K562 (cell line): Measurements from ENCODE around the gene CHCT1. TPM values are rescaled to one million over a fixed set of nuclear protein-coding genes. Genes with fewer than 3 reads are reported as not detected.
A peak's percentile ranks its signal among the peaks of the same experiment; 100 is the strongest.

Source experiments
- ATAC-seq: fragments of 200-7000 bp; cut with Tn5 transposase; 3 replicates; pipeline ENCODE4 v1.9.1; 2020; ENCODE audit warnings: moderate library complexity
- BruUV-seq: library from RNA; stranded (reverse); fragments of 400-500 nt; replicated peaks from 2 replicates; lab custom pipeline; 2021; lab: Mats Ljungman, UMichigan
- CTCF ChIA-PET: fragments of 300-600 bp; formaldehyde crosslinking; extraction: SDS; loops from one replicate; lab custom pipeline; 2021; ENCODE audit warnings: low intra/inter-chr PET ratio; lab: Yijun Ruan, JAX
- POLR2A ChIA-PET: fragments of 300-600, 350-650 bp; sonication (Branson Sonifier 250); formaldehyde crosslinking; extraction: SDS; loops from one replicate; lab custom pipeline; 2021; ENCODE audit warnings: antibody characterized with exemption, inconsistent platforms; lab: Yijun Ruan, JAX
- DNase-seq, 4 experiments: peaks; one replicate each; pipeline versions ENCODE4 v3.0.0 to v3.0.0-alpha.2; 2011 to 2018; ENCODE audit warnings: low spot score in 3 of 4, mixed read lengths in 3 of 4; ENCODE audit errors: extremely low read depth in 1 of 4
- FAIRE-seq: peaks from 2 replicates; lab custom pipeline; 2011; peaks lifted over from hg19 to GRCh38; lab: Jason Lieb, UNC
- H2AFZ ChIP-seq: 2 replicates; pipeline ENCODE4 v1.6.0; 2011; ENCODE audit warnings: low read depth, low read length, control low read depth, inconsistent platforms
- H3K27ac ChIP-seq: fragments of 200-600 bp; 3 replicates; pipeline ENCODE4 v1.8.0; 2011; ENCODE audit warnings: low read depth, mild to moderate bottlenecking, control low read depth, inconsistent platforms, low read length, moderate library complexity, mixed read lengths; ENCODE audit errors: extremely low read depth
- H3K27me3 ChIP-seq, 2 experiments: fragments of 300-600 bp in 1 of 2; 2 replicates in 1 of 2; 3 replicates in 1 of 2; pipeline versions ENCODE4 v1.6.0 to v1.8.0; 2011; ENCODE audit warnings: inconsistent platforms in 2 of 2, low read length in 2 of 2, mild to moderate bottlenecking in 1 of 2, mixed read lengths in 1 of 2, moderate library complexity in 1 of 2; ENCODE audit not compliant: control insufficient read depth in 2 of 2, insufficient read depth in 2 of 2
- H3K36me3 ChIP-seq: fragments of 300-600 bp; 3 replicates; pipeline ENCODE4 v1.8.0; 2011; ENCODE audit warnings: mild to moderate bottlenecking, low read length, inconsistent platforms; ENCODE audit not compliant: control insufficient read depth, insufficient read depth
- H3K4me1 ChIP-seq, 2 experiments: fragments of 200-600 bp in 1 of 2; replicated peaks in 1 of 2; 2 replicates in 1 of 2; 3 replicates in 1 of 2; pipeline versions ENCODE4 v1.5.1 to v1.8.0; 2011; ENCODE audit warnings: inconsistent platforms in 2 of 2, low read length in 2 of 2, mild to moderate bottlenecking in 1 of 2, mixed read lengths in 1 of 2, moderate library complexity in 1 of 2; ENCODE audit not compliant: control insufficient read depth in 2 of 2, insufficient read depth in 2 of 2
- H3K4me2 ChIP-seq: 2 replicates; pipeline ENCODE4 v1.6.1; 2011; ENCODE audit warnings: low read length, control low read depth, inconsistent platforms, mixed read lengths; ENCODE audit not compliant: insufficient read depth
- H3K4me3 ChIP-seq: fragments of 200-600 bp; sonication (generic), shearing (Covaris generic); 2 replicates; pipeline ENCODE4 v1.5.1; 2016; ENCODE audit warnings: control low read depth, inconsistent platforms
- H3K79me2 ChIP-seq: fragments of 200-600 bp; 3 replicates; pipeline ENCODE4 v1.8.0; 2011; ENCODE audit warnings: low read length, inconsistent platforms; ENCODE audit not compliant: control insufficient read depth, insufficient read depth
- H3K9ac ChIP-seq, 2 experiments: 2 replicates each; pipeline versions ENCODE4 v1.6.0 to v1.6.1; 2011; ENCODE audit warnings: low read depth in 2 of 2, low read length in 2 of 2, control low read depth in 1 of 2, inconsistent platforms in 1 of 2, mild to moderate bottlenecking in 1 of 2, mixed read lengths in 1 of 2; ENCODE audit not compliant: insufficient read depth in 1 of 2
- H3K9me1 ChIP-seq: one replicate; pipeline ENCODE4 v1.6.0; 2011; ENCODE audit warnings: inconsistent platforms, mild to moderate bottlenecking, low read length, moderate library complexity; ENCODE audit not compliant: control insufficient read depth, insufficient read depth
- H3K9me3 ChIP-seq: replicated peaks from 2 replicates; pipeline ENCODE4 v1.5.1; 2011; ENCODE audit warnings: low read depth, low read length, inconsistent platforms; ENCODE audit not compliant: control insufficient read depth, insufficient read depth
- H4K20me1 ChIP-seq: replicated peaks from 2 replicates; pipeline ENCODE4 v1.6.1; 2011; ENCODE audit warnings: low read length, inconsistent platforms, mixed read lengths; ENCODE audit not compliant: control insufficient read depth, insufficient read depth
- EWSR1 ChIP-seq: fragments of 450-650 bp; IDR thresholded peaks from 2 replicates; pipeline ENCODE4 v1.6.1; 2018; ENCODE audit warnings: borderline replicate concordance, mild to moderate bottlenecking, low read depth, moderate library complexity; ENCODE audit not compliant: partially characterized antibody
- ZBTB11 ChIP-seq, 3 experiments: fragments of 200-800 bp in 1 of 3; fragments of 250-450 bp in 1 of 3; fragments of 450-650 bp in 1 of 3; sonication (Bioruptor Pico) in 1 of 3; sonication (Bioruptor generic) in 1 of 3; formaldehyde crosslinking in 1 of 3; IDR thresholded peaks; 2 replicates each; pipeline versions ENCODE4 v1.6.1 to v1.8.0; 2016 to 2022; ENCODE audit warnings: mild to moderate bottlenecking in 2 of 3, missing genetic modification characterization in 2 of 3, missing compliant biosample characterization in 1 of 3, moderate library complexity in 1 of 3
- ZNF592 ChIP-seq: fragments of 450-650 bp; IDR thresholded peaks from 2 replicates; pipeline ENCODE4 v1.6.1; 2017; ENCODE audit warnings: antibody characterized with exemption, mild to moderate bottlenecking
- WGBS: fragments of 100-300 bp; shearing (Covaris generic); methylation state at CpG from one replicate; pipeline ENCODE4 v1.1.6; 2016; ENCODE audit warnings: low coverage, mixed read lengths; ENCODE audit not compliant: insufficient coverage; ENCODE audit errors: missing lambda C conversion rate; 5-methylcytosine and 5-hydroxymethylcytosine counted together
- in situ Hi-C: fragments of 300-500 bp; cut with MboI; formaldehyde crosslinking; loops from 4 replicates; pipeline ENCODE4 v1.15.0; 2018; ENCODE audit warnings: inconsistent platforms, mixed read lengths
- intact Hi-C: fragments of 100-400 bp; cut with micrococcal nuclease; formaldehyde crosslinking; loops from 2 replicates; pipeline ENCODE4 v1.14.2; 2022
- polyA plus RNA-seq, 8 experiments: library from polyadenylated mRNA; depleted of rRNA in 4 of 8; stranded (reverse) in 5 of 8; unstranded in 3 of 8; fragments of >200 nt; fragmentation: Nextera tagmentation in 2 of 8; fragmentation: Illumina TruSeq in 1 of 8; extraction: Ambion mirVana in 2 of 8; extraction: Trizol in 1 of 8; gene quantifications; 2 replicates each; pipeline versions ENCODE4 v1.2.1 to v1.2.3, GENCODE V29; 2011 to 2014; ENCODE audit warnings: inconsistent platforms in 1 of 8, missing spikeins in 1 of 8
- total RNA-seq, 7 experiments: library from RNA; depleted of rRNA in 6 of 7; stranded (reverse); fragments of >200 nt in 6 of 7; fragmentation: Illumina TruSeq in 2 of 7; extraction: Trizol in 2 of 7; gene quantifications; 2 replicates each; pipeline versions ENCODE4 v1.2.1 to v1.2.3, GENCODE V29; 2011 to 2021; ENCODE audit warnings: low replicate concordance in 1 of 7

Gene CHCT1
- total and polyA plus RNA-seq, 9 of the 15 experiments (the other 6 are each of a cell fraction or from before 2014, with no cell fraction given) = not detected

GRCh38 chr17:60457148-60457547, 34.9 kb downstream of the CHCT1 start:
- Histone ChIP-seq H3K9me3 (no peaks in the 10 kb centered on the region), H3K9ac (no peak overlapping the region), H2AFZ (no peak overlapping the region), H3K4me2 (no peak overlapping the region), H3K27me3 (no peaks in the 10 kb centered on the region), H3K79me2 (no peaks in the 10 kb centered on the region), H3K4me1 (no peaks in the 10 kb centered on the region), H3K4me3 (no peak overlapping the region), H3K27ac (no peak overlapping the region), H3K36me3 (peaks cover 24% of the 10 kb centered on the region; the same call in 2 of the 3 replicates), H3K9me1 (no peaks in the 10 kb centered on the region), H4K20me1 (no peaks in the 10 kb centered on the region)
- ATAC-seq (no peak), DNase-seq (no peak), FAIRE-seq (peak; percentile 23)
- intact Hi-C loops = no loop called here
- 93% methylated on average over 2 of the region's 2 CpGs for WGBS
- in situ Hi-C loops = no loop called here
- ChIA-PET POLR2A (no interaction called here), CTCF (no interaction called here)
- BruUV-seq = no TSS peak
- TF ChIP-seq EWSR1 (peak; percentile 40), ZNF592 (no peak), ZBTB11 (CRISPR knock-in tag; IDR thresholded peaks at IDR 0.05) (peak in 1 of 3 experiments; percentile 8; a peak in 2 of 6 replicates)
